HUES48 (cell line): ENCODE data around the gene NNT.
"Not testable (repeated sequence)": the region's sequence is repeated elsewhere in the genome, so short reads cannot be mapped to it uniquely, and the experiment has no call there.

Source experiments
- H3K27ac ChIP-seq: one replicate; pipeline ENCODE4 v1.7.0; 2013; ENCODE audit warnings: low read depth, low read length, inconsistent platforms
- H3K27me3 ChIP-seq: 2 replicates; pipeline ENCODE4 v1.6.1; 2013; ENCODE audit warnings: mild to moderate bottlenecking, low read length; ENCODE audit not compliant: control insufficient read depth, insufficient read depth
- H3K36me3 ChIP-seq: 2 replicates; pipeline ENCODE4 v1.6.1; 2013; ENCODE audit warnings: low read length; ENCODE audit not compliant: control insufficient read depth, insufficient read depth
- H3K4me1 ChIP-seq: 2 replicates; pipeline ENCODE4 v1.6.1; 2013; ENCODE audit warnings: mild to moderate bottlenecking, low read length; ENCODE audit not compliant: control insufficient read depth, insufficient read depth
- H3K4me3 ChIP-seq: 2 replicates; pipeline ENCODE4 v1.5.1; 2013; ENCODE audit warnings: mild to moderate bottlenecking, low read depth, low read length
- H3K9ac ChIP-seq: 2 replicates; pipeline ENCODE4 v1.6.1; 2013; ENCODE audit warnings: mild to moderate bottlenecking, low read depth, low read length, moderate library complexity
- H3K9me3 ChIP-seq: 2 replicates; pipeline ENCODE4 v1.6.1; 2013; ENCODE audit warnings: low read length; ENCODE audit not compliant: control insufficient read depth, insufficient read depth

The NNT gene

DNA sequence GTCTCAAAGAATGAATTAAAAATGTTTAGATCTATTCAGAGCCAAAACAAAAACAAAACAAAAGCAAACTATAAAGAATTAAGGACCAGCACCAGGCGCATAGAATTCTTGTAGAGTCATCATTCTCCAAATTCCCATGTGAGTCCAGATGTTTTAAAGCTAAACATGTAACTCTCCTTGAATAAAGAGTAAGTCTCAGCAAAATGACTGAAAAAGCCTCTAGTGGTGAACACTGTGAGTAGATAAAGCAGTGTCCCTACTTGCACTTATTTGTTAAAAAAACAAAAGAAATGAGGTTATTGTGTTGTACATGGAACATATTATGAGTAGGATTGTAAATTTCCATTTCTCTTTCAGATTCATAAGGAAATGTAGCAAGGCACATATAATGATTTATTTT is 44.0 kb downstream of the NNT start:
- Histone ChIP-seq H3K4me3 (no peak overlapping the region), H3K9me3 (no peaks in the 10 kb centered on the region), H3K4me1 (no peaks in the 10 kb centered on the region), H3K27me3 (no peaks in the 10 kb centered on the region), H3K27ac (no peak overlapping the region), H3K9ac (no peak overlapping the region), H3K36me3 (peaks cover 15% of the 10 kb centered on the region)

DNA sequence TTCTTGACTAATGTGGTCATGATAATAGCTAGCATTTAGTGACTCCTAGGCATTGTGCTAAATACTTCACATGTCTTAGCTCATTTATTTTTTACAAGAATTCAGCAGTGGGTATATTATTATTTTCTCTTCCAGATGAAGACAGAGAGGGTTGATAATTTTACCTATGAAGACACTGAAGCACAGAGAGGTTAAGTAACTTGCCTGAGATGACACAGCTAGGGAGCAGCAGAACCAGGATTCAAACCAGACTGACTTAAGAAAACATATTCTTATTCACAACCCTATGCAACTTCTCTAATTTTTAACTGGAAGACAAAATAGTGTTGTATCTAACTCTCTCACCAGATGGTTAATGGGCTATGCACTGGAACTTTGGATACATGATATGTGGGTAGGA is 44.8 kb downstream of the NNT start:
- H3K9ac ChIP-seq: no peak overlapping the region
- no peaks in the 10 kb centered on the region for H3K27me3 ChIP-seq
- no peaks in the 10 kb centered on the region for H3K4me1 ChIP-seq
- no peak overlapping the region for H3K4me3 ChIP-seq
- H3K9me3 ChIP-seq: no peaks in the 10 kb centered on the region
- H3K27ac ChIP-seq: no peak overlapping the region
- peaks cover 15% of the 10 kb centered on the region for H3K36me3 ChIP-seq

GRCh38 chr5:43648499-43649124 is 45.6 kb downstream of the NNT start:
- Histone ChIP-seq H3K4me3 (no peak overlapping the region), H3K9ac (no peak overlapping the region), H3K4me1 (no peaks in the 10 kb centered on the region), H3K36me3 (peaks cover 20% of the 10 kb centered on the region), H3K27ac (no peak overlapping the region), H3K27me3 (no peaks in the 10 kb centered on the region), H3K9me3 (no peaks in the 10 kb centered on the region)

- Histone ChIP-seq H3K9ac (no peak overlapping the region), H3K4me1 (no peaks in the 10 kb centered on the region), H3K27me3 (no peaks in the 10 kb centered on the region), H3K9me3 (no peaks in the 10 kb centered on the region), H3K27ac (no peak overlapping the region), H3K4me3 (no peak overlapping the region), H3K36me3 (peaks cover 20% of the 10 kb centered on the region)
Measured at GRCh38 chr5:43649256-43649655, 46.3 kb downstream of the NNT start.

DNA sequence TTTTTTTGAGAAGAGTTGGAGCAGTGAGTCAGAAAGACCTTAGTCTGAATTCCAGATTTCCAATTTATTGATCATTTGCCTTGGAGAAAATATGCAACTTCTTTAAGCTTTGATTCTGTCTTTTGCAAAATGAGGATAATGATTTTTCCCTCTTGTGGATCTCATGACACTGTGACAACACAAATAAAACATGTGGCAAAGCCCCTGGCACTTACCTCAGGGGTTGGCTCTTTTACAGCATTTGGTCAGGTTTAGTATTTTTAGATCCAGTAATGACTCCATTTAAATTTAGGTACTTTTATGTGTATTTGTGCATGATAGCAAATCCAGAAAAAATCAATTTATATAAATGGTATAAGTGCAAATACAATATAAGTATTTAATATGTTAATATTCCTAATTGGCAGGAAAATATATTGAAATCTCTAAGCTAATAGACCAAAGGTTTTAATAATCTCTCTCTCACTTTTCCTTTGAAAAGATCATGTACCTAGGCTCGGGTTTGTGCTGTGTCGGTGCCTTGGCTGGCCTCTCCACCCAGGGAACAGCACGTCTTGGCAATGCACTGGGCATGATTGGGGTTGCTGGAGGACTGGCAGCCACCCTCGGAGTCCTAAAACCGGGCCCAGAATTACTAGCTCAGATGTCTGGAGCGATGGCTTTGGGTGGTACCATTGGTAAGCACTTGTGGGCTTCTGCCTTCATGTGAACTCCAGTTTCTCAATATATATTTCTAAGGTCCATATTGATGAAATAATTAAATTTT is 49.7 kb downstream of the NNT start:
- no peak overlapping the region for H3K9ac ChIP-seq
- no peaks in the 10 kb centered on the region for H3K9me3 ChIP-seq
- peaks cover 18% of the 10 kb centered on the region for H3K36me3 ChIP-seq
- H3K4me1 ChIP-seq: no peaks in the 10 kb centered on the region
- no peak overlapping the region for H3K4me3 ChIP-seq
- no peaks in the 10 kb centered on the region for H3K27me3 ChIP-seq
- H3K27ac ChIP-seq: no peak overlapping the region

DNA sequence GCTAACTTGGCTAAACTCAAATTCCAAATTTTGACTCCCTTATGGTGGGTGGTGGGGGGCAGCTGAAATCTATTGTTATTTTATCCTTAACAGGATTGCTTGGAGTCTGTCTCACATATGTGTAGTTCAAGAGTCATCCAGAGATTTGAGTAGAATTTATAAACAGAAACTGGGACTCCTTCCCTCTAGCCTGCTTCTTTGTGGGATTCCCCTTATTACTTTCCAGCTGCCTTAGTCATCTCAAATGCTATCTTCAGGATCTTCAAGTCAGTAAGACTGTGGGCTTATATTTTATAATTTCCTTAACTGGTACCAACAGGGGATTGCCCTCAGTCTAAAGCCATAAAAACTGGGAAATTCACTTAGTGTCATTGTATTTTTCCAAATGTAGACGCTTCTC is 55.5 kb downstream of the NNT start:
- Histone ChIP-seq H3K27ac (no peak overlapping the region), H3K4me3 (no peak overlapping the region), H3K9ac (no peak overlapping the region), H3K9me3 (no peaks in the 10 kb centered on the region), H3K36me3 (peaks cover 5% of the 10 kb centered on the region; the same call in 1 of the 2 replicates), H3K4me1 (no peaks in the 10 kb centered on the region), H3K27me3 (no peaks in the 10 kb centered on the region)

DNA sequence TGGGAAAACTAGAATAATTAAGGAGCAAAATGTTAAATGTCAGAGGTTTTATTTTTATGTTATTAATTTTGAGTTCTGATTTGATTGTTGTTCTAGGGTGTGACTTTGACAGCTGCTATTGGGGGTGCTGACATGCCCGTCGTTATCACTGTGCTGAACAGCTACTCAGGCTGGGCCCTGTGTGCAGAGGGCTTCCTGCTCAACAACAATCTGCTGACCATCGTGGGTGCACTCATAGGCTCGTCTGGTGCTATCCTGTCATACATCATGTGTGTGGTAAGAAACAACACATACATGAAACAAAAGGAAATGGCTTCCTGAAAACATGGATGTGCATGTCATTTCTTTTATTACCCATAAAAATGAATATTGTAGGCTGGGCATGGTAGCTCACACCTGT is 56.1 kb downstream of the NNT start:
- Histone ChIP-seq H3K9ac (no peak overlapping the region), H3K9me3 (no peaks in the 10 kb centered on the region), H3K27ac (no peak overlapping the region), H3K4me3 (no peak overlapping the region), H3K27me3 (no peaks in the 10 kb centered on the region), H3K36me3 (peaks cover 5% of the 10 kb centered on the region; the same call in 1 of the 2 replicates), H3K4me1 (no peaks in the 10 kb centered on the region)

- no peaks in the 10 kb centered on the region for H3K9me3 ChIP-seq
- H3K36me3 ChIP-seq: peaks cover 5% of the 10 kb centered on the region; the same call in 1 of the 2 replicates
- no peaks in the 10 kb centered on the region for H3K4me1 ChIP-seq
- no peak overlapping the region for H3K27ac ChIP-seq
- no peaks in the 10 kb centered on the region for H3K27me3 ChIP-seq
- no peak overlapping the region for H3K9ac ChIP-seq
- no peak overlapping the region for H3K4me3 ChIP-seq
Measured at GRCh38 chr5:43661102-43661501, 58.1 kb downstream of the NNT start.

GRCh38 chr5:43663916-43664315 is 60.9 kb downstream of the NNT start:
- Histone ChIP-seq H3K4me1 (no peaks in the 10 kb centered on the region), H3K27ac (no peak overlapping the region), H3K36me3 (peaks cover 5% of the 10 kb centered on the region; the same call in 1 of the 2 replicates), H3K4me3 (no peak overlapping the region), H3K9me3 (no peaks in the 10 kb centered on the region), H3K9ac (no peak overlapping the region), H3K27me3 (no peaks in the 10 kb centered on the region)

GRCh38 chr5:43664501-43665040 is 61.6 kb downstream of the NNT start:
- H3K9ac ChIP-seq: no peak overlapping the region
- no peak overlapping the region for H3K4me3 ChIP-seq
- H3K9me3 ChIP-seq: no peaks in the 10 kb centered on the region
- H3K27me3 ChIP-seq: no peaks in the 10 kb centered on the region
- no peaks in the 10 kb centered on the region for H3K4me1 ChIP-seq
- H3K27ac ChIP-seq: no peak overlapping the region
- peaks cover 5% of the 10 kb centered on the region; the same call in 1 of the 2 replicates for H3K36me3 ChIP-seq

DNA sequence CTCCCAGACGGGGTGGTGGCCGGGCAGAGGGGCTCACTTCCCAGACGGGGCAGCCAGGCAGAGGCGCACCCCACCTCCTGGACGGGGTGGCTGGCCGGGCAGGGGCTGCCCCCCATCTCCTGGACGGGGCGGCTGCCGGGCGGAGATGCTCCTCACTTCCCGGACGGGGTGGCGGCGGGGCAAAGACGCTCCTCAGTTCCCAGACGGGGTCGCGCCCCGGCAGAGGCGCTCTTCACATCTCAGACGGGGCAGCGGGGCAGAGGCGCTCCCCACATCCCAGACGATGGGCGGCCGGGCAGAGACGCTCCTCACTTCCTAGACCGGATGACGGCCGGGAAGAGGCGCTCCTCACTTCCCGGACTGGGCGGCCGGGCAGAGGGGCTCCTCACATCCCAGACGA is 62.8 kb downstream of the NNT start:
- not testable (repeated sequence) for H3K9ac ChIP-seq, H3K27ac ChIP-seq, H3K4me3 ChIP-seq, H3K9me3 ChIP-seq, H3K4me1 ChIP-seq, H3K27me3 ChIP-seq, H3K36me3 ChIP-seq
